Colonic mucosa (tissue), 4 donors: ENCODE results near the gene EEF1A2. TPM values are rescaled to one million over a fixed set of nuclear protein-coding genes. Genes with fewer than 3 reads are reported as not detected.

Experiments
- DNase-seq: peaks from one replicate; pipeline ENCODE4 v3.0.0-alpha.2; 2020
- H3K27ac ChIP-seq: fragments of 200-600 bp; one replicate; pipeline ENCODE4 v1.8.0; 2021
- H3K27me3 ChIP-seq: fragments of 200-600 bp; one replicate; pipeline ENCODE4 v1.8.0; 2021
- H3K36me3 ChIP-seq: fragments of 200-600 bp; one replicate; pipeline ENCODE4 v1.8.0; 2021
- H3K4me1 ChIP-seq: fragments of 200-600 bp; one replicate; pipeline ENCODE4 v1.8.0; 2021; ENCODE audit warnings: mild to moderate bottlenecking
- H3K4me3 ChIP-seq: fragments of 200-600 bp; one replicate; pipeline ENCODE4 v1.8.0; 2021
- H3K9ac ChIP-seq, 2 donors: one replicate each; pipeline ENCODE4 v1.7.0; 2013; ENCODE audit warnings: control low read depth in 2 of 2, low read depth in 2 of 2, low read length in 2 of 2
- H3K9me3 ChIP-seq: fragments of 200-600 bp; one replicate; pipeline ENCODE4 v1.8.0; 2021
- CTCF ChIP-seq: fragments of 200-600 bp; IDR thresholded peaks from one replicate; pipeline ENCODE4 v1.8.0; 2022; ENCODE audit warnings: antibody characterized with exemption, mild to moderate bottlenecking
- intact Hi-C: fragments of 100-400 bp; cut with DNase I; formaldehyde crosslinking; loops from one replicate; pipeline ENCODE4 v1.14.1; 2022
- total RNA-seq, 2 donors: library from RNA; stranded (reverse); fragmentation: NEBNext Ultra II Directional in 1 of 2; extraction: Animal tissue kit (Norgen Biotek cat#: 25700) in 1 of 2; gene quantifications; one replicate each; pipeline ENCODE4 v1.2.1, GENCODE V29; 2021
- donor health status: healthy.
- donor health status: DM: no; HTN: no; CAD: no.
- donor health status: DM: no; HTN: no; CAD: no.

The EEF1A2 gene
- total RNA-seq, 2 donors from 2014 or later, result 1.5 to 3.2 TPM

DNA sequence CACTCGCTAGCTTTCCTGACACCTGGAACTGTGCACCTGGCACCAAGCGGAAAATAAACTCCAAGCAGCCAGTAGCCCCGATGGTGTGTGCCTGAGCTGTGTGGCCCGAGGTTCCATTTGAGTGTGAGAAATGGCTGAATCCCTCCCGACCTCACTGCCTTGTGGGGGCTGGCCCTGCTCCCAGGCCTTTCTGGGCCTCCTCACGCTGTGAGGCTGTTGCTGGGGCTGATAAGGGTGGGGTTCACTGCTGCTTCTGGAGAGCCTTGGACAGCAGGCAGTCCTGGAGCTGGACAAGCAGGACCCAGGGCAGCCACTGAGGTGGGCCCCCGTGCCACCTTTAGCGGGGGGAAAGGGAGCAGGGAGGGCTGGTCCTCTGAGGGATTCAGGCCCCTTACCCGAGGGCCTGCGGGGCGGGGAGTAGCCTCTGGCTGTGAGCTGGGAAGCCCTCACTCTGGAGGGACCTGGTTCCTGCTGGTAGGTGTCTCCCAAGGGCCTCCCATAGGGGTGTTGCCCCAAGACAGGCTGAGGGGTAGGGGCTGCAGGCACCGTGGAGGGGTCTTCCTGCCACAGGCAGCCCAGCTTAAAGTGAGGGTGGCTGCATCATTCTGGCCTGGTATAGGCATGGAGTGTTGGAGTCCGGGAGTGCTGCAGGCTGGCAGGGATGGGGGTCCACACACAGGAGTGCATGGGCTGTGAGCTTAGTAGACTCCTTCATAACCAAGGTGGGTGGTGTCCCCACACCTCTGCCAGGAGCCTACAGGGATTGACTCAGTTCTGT lies 23.4 kb upstream of the EEF1A2 start:
- H3K9ac ChIP-seq, result peak overlapping the region; percentile 58 to 95
- intact Hi-C loops, result no loop called here
- peaks cover 5% of the 10 kb centered on the region for H3K4me1 ChIP-seq
- no peaks in the 10 kb centered on the region for H3K36me3 ChIP-seq
- no peaks in the 10 kb centered on the region for H3K27me3 ChIP-seq
- TF ChIP-seq CTCF, result no peak
- H3K4me3 ChIP-seq, result peak overlapping the region; percentile 91
- no peaks in the 10 kb centered on the region for H3K9me3 ChIP-seq
- H3K27ac ChIP-seq, result no peak overlapping the region
- DNase-seq, result no peak

DNA sequence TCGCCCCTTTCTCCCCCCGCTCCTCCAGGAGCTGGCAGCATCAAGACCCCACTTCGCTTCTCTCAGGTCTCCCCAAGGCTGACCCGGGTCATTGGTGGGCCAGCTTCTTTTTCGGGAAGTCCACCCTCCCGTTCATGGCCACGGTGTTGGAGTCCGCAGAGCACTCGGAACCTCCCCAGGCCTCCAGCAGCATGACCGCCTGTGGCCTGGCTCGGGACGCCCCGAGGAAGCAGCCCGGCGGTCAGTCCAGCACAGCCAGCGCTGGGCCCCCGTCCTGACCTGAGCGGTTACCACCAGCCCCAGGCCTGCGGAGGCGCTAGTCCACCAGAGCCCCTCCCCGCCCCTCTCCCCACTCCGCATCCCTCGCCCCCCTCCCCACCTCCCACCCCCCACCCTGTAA lies 22.7 kb upstream of the EEF1A2 start:
- intact Hi-C loops, result no loop called here
- DNase-seq, result no peak
- H3K27ac ChIP-seq, result peak overlapping the region; percentile 97
- no peaks in the 10 kb centered on the region for H3K9me3 ChIP-seq
- TF ChIP-seq CTCF, result no peak
- peak overlapping the region; percentile 91 for H3K4me3 ChIP-seq
- peaks cover 5% of the 10 kb centered on the region for H3K4me1 ChIP-seq
- H3K27me3 ChIP-seq, result no peaks in the 10 kb centered on the region
- no peaks in the 10 kb centered on the region for H3K36me3 ChIP-seq
- H3K9ac ChIP-seq, result peak overlapping the region; percentile 95 to 96

DNA sequence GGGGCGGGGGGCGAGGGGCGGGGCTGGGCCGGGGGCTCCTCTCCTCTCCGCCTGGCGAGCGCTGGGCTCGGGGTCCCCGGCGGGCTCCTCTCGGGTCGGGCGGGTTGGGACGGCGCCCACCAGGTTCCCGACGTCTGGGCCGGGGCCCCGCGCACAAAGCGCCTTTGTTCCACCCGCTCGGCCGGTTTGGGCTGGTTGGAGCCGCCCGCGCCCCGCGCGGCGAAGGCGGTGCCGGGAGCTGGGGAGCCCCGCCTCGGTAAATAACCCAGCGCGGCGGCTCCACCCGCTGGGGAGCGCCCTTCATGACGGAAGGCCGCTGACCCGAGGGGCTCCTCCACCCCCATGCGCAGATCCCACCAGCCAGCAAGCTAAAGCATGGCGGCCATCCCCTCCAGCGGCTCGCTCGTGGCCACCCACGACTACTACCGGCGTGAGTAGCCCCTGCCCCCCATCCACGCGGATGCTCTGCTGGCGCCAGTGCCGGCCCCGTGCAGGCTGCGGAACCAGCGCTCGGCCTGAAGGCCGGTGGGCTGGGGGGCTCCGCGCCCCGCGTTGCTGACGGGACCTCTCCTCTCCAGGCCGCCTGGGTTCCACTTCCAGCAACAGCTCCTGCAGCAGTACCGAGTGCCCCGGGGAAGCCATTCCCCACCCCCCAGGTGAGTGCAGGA lies 22.2 kb upstream of the EEF1A2 start:
- no peaks in the 10 kb centered on the region for H3K9me3 ChIP-seq
- no peaks in the 10 kb centered on the region for H3K27me3 ChIP-seq
- H3K9ac ChIP-seq, result peak overlapping the region; percentile 95 to 96
- TF ChIP-seq CTCF, result no peak
- H3K27ac ChIP-seq, result peak overlapping the region; percentile 97
- DNase-seq, result peak; percentile 93
- peaks cover 5% of the 10 kb centered on the region for H3K4me1 ChIP-seq
- intact Hi-C loops, result no loop called here
- peak overlapping the region; percentile 91 for H3K4me3 ChIP-seq
- no peaks in the 10 kb centered on the region for H3K36me3 ChIP-seq

- Histone ChIP-seq H3K9ac (peak within 1 kb of the TSS; percentile 95 to 96), H3K4me3 (peak within 1 kb of the TSS; percentile 91), H3K4me1 (peaks cover 5% of the 10 kb centered on the region), H3K9me3 (no peaks in the 10 kb centered on the region), H3K36me3 (no peaks in the 10 kb centered on the region), H3K27ac (peak within 1 kb of the TSS; percentile 97), H3K27me3 (no peaks in the 10 kb centered on the region)
- intact Hi-C loops, result no loop called here
- no peak for TF ChIP-seq CTCF
- DNase-seq, result peak; percentile 84
Observed at GRCh38 chr20:63520504-63520933, 21.6 kb upstream of the EEF1A2 start, which contains the start of gene PPDPF. TSS of gene PPDPF (plus strand) at chr20:63520765. CDS start at chr20:63521309, 544 bp downstream.

- H3K4me3 ChIP-seq, result peak overlapping the region; percentile 91
- H3K36me3 ChIP-seq, result no peaks in the 10 kb centered on the region
- peak overlapping the region; percentile 61 to 70 for H3K9ac ChIP-seq
- TF ChIP-seq CTCF, result no peak
- intact Hi-C loops, result no loop called here
- H3K27me3 ChIP-seq, result no peaks in the 10 kb centered on the region
- DNase-seq, result peak; percentile 68
- H3K4me1 ChIP-seq, result peaks cover 5% of the 10 kb centered on the region
- H3K9me3 ChIP-seq, result no peaks in the 10 kb centered on the region
- H3K27ac ChIP-seq, result peak overlapping the region; percentile 97
Observed at GRCh38 chr20:63519668-63520503, 21.0 kb upstream of the EEF1A2 start.
